NCI-H1436 (cell line): ENCODE results near the gene SAMD14.

Experiments used
- DNase-seq: peaks from one replicate; lab custom pipeline; 2025; lab: John Stamatoyannopoulos, UW

Gene SAMD14

DNA sequence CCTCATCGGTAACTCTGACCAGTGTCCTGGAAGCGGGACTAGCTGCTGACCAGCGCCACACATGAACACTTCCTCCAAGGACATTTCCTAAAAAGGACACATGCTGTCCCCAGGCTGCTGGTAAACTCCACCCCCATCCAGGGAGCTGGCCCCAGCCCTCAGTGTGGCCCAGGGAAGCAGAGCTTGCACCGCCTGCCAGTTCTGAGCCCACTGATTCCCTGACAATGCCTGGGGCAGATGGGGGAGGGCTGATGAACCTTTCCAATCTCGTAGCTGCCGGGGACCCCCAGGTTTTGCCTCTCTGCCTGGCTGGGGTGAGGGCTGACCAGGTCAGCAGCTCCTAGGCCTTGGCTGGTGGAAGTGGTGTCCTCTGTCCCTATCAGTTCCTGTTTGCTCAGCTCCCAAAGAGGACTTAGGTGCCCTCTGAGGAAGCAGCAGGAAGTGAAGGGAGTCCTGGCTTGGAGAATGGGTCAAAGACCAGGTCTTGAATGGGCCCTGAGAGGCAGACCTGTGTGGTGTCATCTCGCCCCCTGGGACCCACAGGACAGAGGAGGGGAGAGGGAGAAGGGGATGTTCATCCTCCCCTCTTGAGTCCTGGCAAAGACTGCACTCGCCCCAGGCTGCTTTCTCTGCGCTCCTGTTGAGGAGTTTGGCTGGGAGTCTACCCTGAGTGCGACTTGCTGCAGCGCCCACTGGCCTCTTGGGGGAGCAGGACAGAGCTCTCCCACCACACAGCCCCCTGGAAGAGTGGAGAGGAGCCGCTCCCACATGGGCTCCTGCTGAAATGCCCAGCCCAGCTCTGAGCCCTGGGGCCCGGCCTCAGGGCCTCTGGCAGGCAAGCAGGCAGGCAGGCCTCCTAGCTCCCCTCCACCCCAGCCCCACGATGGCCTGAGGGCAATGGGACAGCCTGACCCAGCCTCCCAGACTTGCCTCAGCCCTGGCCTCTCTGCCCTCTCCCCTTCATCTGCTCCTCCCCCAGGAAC, 18.0 kb downstream of the SAMD14 start:
- no peak for DNase-seq

DNA sequence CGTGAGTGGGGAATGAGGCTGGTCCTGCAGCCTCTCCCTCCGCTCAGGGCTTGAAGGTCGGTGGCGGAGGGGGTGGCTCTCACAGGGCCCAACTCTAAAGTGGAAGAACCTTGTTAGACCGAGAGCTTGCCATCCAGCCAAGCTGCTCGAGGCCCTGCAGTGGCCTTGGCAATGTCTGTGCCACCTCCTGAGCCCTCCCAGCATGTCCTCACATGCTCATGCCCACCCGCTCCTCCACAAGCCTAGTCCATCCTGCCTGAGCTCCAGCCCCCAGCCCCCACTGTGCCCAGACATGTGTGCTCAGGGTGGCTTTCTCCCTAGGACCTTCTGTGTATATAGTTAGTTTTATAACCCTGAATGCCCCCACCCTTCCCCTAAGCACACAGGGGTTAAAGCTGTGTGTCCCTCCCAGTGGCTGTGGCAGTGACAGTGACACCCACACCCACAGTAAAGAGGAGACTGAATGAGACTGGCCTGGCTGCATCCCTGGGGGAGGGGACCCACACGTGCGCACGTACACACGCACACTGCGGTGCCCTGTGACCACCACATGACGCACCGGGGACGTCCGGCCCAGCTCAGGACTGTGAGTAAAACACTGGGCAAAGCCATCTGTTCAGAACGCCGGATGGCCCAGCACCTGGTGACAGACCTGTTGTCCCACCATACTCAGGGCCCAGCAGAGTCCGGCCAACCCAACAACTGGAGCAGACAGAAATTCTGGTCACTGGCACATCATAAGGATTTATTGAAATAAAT, 19.2 kb downstream of the SAMD14 start:
- no peak for DNase-seq

GRCh38 chr17:50109785-50110184, 20.2 kb downstream of the SAMD14 start:
- no peak for DNase-seq

DNA sequence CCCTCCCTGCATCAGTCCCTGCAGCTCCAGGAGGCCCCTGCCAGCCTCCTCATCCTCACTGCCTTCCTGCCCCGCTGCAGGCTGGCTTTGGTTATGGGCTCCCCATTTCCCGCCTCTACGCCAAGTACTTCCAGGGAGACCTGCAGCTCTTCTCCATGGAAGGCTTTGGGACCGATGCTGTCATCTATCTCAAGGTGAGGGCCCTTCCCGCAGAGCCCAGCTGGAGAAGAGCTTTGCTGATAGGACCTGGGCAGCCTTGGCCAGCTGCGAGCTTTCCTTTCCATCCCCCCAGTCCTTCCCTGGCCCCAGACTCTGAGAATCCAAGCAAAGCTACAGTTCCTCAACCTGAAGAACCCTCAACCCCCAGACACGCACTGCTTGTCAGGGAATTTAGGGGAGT, 20.8 kb downstream of the SAMD14 start:
- DNase-seq = no peak

GRCh38 chr17:50108556-50108955, 21.4 kb downstream of the SAMD14 start:
- DNase-seq = no peak

- no peak for DNase-seq
These were observed 22.1 kb downstream of the SAMD14 start for GRCh38 chr17:50107790-50108414.

- DNase-seq = no peak
These were observed 23.4 kb downstream of the SAMD14 start for GRCh38 chr17:50106393-50107131.

DNA sequence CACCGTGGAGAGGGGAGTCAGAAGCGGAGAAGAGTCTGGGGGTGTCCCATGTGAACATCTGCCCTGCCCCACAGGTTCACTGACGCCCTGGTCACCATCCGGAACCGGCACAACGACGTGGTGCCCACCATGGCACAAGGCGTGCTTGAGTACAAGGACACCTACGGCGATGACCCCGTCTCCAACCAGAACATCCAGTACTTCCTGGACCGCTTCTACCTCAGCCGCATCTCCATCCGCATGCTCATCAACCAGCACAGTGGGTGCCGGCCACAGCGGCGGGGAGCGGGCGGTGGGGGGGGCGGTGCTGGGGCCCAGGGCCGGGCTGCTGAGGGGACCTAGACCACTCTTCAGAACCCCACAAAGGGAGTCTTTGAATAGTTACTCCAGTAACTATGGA, 24.1 kb downstream of the SAMD14 start:
- DNase-seq = no peak

DNA sequence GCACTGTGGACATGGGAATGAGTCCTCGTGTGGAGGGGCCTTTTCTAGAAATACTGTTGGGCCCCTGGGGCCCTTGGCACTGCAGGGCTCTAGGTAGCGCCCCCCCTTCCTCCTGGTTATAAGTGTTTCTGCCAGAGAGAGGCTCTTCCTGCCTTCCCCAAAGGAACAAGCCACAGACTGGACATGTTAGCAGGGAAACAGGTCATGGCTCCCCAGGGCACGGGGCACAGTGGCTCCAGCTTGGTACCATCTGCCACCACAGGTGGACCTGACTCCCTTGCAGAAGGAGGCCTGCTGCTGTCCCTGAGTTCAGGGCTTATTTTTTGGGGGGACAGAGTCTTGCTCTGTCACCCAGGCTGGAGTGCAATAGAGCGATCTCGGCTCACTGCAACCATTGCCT, 26.0 kb downstream of the SAMD14 start:
- DNase-seq = no peak

- DNase-seq = no peak
These were observed 26.7 kb downstream of the SAMD14 start for GRCh38 chr17:50103252-50103651.

- no peak for DNase-seq
These were observed 27.6 kb downstream of the SAMD14 start for GRCh38 chr17:50102164-50102991.

GRCh38 chr17:50101346-50102163, 28.4 kb downstream of the SAMD14 start:
- DNase-seq = no peak

GRCh38 chr17:50100921-50101345, 29.0 kb downstream of the SAMD14 start:
- no peak for DNase-seq

DNA sequence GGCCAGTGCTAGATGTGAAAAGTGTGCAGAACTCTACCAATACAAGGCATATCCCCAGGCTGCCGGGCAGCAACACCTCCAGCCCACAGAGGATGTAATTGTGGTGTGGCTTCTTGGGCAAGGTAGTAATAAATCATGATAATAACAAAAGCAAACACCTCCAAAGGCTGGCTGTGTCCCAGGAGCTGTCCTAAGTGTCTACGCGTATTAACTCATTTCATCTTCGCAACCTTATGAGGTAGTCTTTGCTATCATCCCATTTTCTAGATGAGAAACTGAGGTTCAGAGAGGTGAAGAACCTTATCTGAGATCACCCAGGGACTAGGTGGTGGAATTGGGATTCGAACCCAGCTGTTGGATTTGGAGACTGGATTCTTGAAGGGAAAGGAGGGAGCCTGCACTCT, 29.5 kb downstream of the SAMD14 start:
- no peak for DNase-seq

DNA sequence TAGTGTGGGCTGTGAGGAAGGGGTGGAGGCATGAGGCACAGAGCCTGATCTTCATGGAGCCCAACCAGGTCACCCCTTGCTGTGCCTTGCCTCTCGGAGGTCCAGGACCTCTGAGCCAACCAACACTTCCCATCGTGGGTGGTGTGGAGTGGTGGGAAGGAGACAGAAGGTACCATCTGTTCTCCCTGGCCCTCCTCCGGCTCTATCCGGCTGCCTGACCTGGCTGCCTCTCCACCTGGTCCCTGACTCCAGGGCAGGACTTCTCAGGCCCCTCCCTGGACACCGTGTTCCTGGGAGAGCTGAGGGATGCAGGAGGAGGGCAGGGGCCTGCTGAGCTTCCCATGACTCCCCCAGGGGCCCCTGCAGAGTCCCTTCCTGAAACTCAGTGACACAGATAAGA, 31.0 kb downstream of the SAMD14 start:
- DNase-seq = no peak

DNA sequence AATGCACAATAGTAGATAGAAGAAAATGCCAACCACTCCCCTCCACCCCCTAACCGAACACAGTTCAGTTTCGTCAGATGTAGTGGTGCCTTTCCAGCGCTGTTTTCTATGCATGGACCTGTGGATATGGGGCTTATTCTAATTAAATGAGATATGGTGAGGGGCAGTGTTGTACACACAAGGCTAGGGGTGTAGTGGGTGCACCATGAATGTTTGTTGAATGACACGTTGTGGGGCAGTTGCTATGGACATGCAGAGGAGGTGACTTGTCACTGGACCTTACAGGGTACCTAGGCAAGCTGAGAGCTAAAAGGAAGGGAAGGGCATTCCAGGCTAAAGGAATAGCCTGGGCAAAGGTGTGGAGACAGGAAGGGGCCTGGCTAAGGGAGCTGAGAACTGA, 31.4 kb downstream of the SAMD14 start:
- no peak for DNase-seq

DNA sequence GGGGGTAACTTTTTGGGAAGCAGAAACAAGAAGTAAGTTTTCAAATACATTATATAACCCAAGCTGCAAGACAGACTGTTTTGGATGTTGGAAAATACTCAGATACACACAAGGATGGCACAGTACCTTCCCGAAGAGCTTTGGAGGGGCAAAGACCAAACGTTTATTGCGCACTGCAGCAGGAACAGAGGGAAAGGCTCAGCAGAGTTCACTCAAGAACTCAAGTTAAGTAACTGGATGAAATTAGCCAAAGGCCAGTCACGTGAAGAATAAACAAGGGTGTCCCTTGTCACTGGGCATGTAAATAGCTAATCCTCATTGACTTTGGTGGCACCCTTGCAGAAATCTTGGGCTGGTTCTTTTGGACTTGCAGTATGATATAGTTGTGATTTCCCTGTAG, 32.0 kb downstream of the SAMD14 start:
- DNase-seq = no peak

GRCh38 chr17:50097455-50097854, 32.5 kb downstream of the SAMD14 start:
- no peak for DNase-seq

- no peak for DNase-seq
These were observed 33.2 kb downstream of the SAMD14 start for GRCh38 chr17:50096758-50097157.

DNA sequence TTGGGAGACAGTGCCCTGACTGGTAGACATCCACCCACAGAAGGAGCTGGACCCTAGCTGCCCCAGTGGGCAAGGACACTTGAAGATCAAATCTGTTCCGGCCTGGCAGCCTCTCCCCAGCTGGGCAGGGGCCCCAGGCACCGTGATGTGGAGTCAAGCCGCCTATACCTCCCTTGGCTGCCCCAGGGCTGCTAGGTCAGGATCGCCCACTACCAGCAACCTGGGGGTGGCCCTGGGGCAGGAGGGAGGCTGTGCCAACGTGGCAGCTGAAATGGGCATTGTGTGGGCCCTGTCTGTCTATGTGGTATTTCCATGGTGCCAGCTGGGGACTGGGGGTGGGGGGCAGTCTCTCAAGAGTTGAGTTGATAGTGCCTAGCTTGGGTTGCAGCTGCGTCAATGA, 33.9 kb downstream of the SAMD14 start:
- DNase-seq = no peak
